Caco-2 (cell line): ENCODE measurements around the gene ABHD12B. TPM values are rescaled to one million over a fixed set of nuclear protein-coding genes. Genes with fewer than 3 reads are reported as not detected.

Experiments used
- BruUV-seq: library from RNA; stranded (reverse); fragments of 400-500 nt; replicated peaks from 2 replicates; lab custom pipeline; 2021; lab: Mats Ljungman, UMichigan
- CTCF ChIA-PET: fragments of 300-600 bp; sonication (Branson Sonifier 250); formaldehyde crosslinking; loops from one replicate; lab custom pipeline; 2022; ENCODE audit warnings: antibody characterized with exemption; lab: Charles Lee
- POLR2A ChIA-PET: fragments of 300-600 bp; sonication (Branson Sonifier 250); formaldehyde crosslinking; loops from one replicate; lab custom pipeline; 2022; ENCODE audit warnings: antibody characterized with exemption; lab: Charles Lee
- DNase-seq, 2 experiments: peaks; one replicate each; pipeline versions ENCODE4 v3.0.0 to v3.0.0-alpha.2; 2020 to 2022
- H3K27me3 ChIP-seq: replicated peaks from 2 replicates; pipeline ENCODE4 v1.6.0; 2011; ENCODE audit warnings: low read length; ENCODE audit not compliant: control insufficient read depth, insufficient read depth
- H3K36me3 ChIP-seq: 2 replicates; pipeline ENCODE4 v1.5.1; 2011; ENCODE audit warnings: low read length; ENCODE audit not compliant: control insufficient read depth, insufficient read depth
- H3K4me1 ChIP-seq: fragments of 250-450 bp; sonication (Bioruptor Pico); 2 replicates; pipeline ENCODE4 v1.5.1; 2020; ENCODE audit warnings: mild to moderate bottlenecking
- H3K4me3 ChIP-seq: 2 replicates; pipeline ENCODE4 v1.5.1; 2011; ENCODE audit warnings: low read depth, mild to moderate bottlenecking, control low read depth, low read length
- H3K9me3 ChIP-seq: fragments of 250-450 bp; sonication (Bioruptor Pico); 2 replicates; pipeline ENCODE4 v1.5.1; 2020; ENCODE audit warnings: mild to moderate bottlenecking, moderate library complexity
- H3K27ac Mint-ChIP-seq: one replicate; pipeline ENCODE4 v1.8.0; 2022; ENCODE audit warnings: mixed read lengths; ENCODE audit not compliant: unreplicated experiment
- H3K27me3 Mint-ChIP-seq: one replicate; pipeline ENCODE4 v1.8.0; 2022; ENCODE audit warnings: mixed read lengths; ENCODE audit not compliant: insufficient read depth, unreplicated experiment
- H3K36me3 Mint-ChIP-seq: one replicate; pipeline ENCODE4 v1.8.0; 2022; ENCODE audit warnings: mild to moderate bottlenecking, mixed read lengths; ENCODE audit not compliant: insufficient read depth, unreplicated experiment
- H3K4me1 Mint-ChIP-seq: one replicate; pipeline ENCODE4 v1.8.0; 2022; ENCODE audit warnings: low read depth, mixed read lengths; ENCODE audit not compliant: unreplicated experiment
- H3K4me3 Mint-ChIP-seq: one replicate; pipeline ENCODE4 v1.8.0; 2022; ENCODE audit warnings: mild to moderate bottlenecking, moderate library complexity, mixed read lengths; ENCODE audit not compliant: unreplicated experiment
- H3K9me3 Mint-ChIP-seq: one replicate; pipeline ENCODE4 v1.8.0; 2022; ENCODE audit warnings: mixed read lengths; ENCODE audit not compliant: unreplicated experiment
- CTCF ChIP-seq, 2 experiments: fragments of 200-600 bp in 1 of 2; IDR thresholded peaks; 1 replicate in 1 of 2; 2 replicates in 1 of 2; pipeline versions ENCODE4 v1.5.1 to v1.8.0; 2011 to 2022; ENCODE audit warnings: antibody characterized with exemption in 1 of 2, control low read depth in 1 of 2, inconsistent platforms in 1 of 2, low read depth in 1 of 2, low read length in 1 of 2, mild to moderate bottlenecking in 1 of 2, moderate library complexity in 1 of 2; ENCODE audit not compliant: insufficient read depth in 1 of 2, severe bottlenecking in 1 of 2, unreplicated experiment in 1 of 2
- intact Hi-C: fragments of 100-400 bp; cut with micrococcal nuclease; formaldehyde crosslinking; loops from one replicate; pipeline ENCODE4 v1.10.0; 2022; ENCODE audit not compliant: unreplicated experiment
- total RNA-seq: library from RNA; stranded (reverse); gene quantifications from 2 replicates; pipeline ENCODE4 v1.2.3, GENCODE V29; 2022

Gene ABHD12B
- total RNA-seq, 1 experiment from 2014 or later, result not detected

- BruUV-seq, result no TSS peak
- CTCF ChIA-PET, result interaction anchor here (0.6 kb wide), 1 partner anchor 27 kb away, joined by 3 read pairs; no protein-coding TSS in a partner anchor
Observed at GRCh38 chr14:50832935-50833630, 38.8 kb upstream of the ABHD12B start.

GRCh38 chr14:50834802-50835276 is 37.0 kb upstream of the ABHD12B start:
- peaks cover 28% of the 10 kb centered on the region for H3K4me1 ChIP-seq

More at GRCh38 chr14:50832935-50833630, 38.8 kb upstream of the ABHD12B start:
- no peaks in the 10 kb centered on the region for H3K9me3 Mint-ChIP-seq
- peaks cover 33% of the 10 kb centered on the region for H3K4me1 ChIP-seq
- H3K36me3 Mint-ChIP-seq, result no peaks in the 10 kb centered on the region
- H3K36me3 ChIP-seq, result no peaks in the 10 kb centered on the region
- intact Hi-C loops, result no loop called here
- H3K4me1 Mint-ChIP-seq, result peaks cover 23% of the 10 kb centered on the region
- no peak for TF ChIP-seq CTCF (IDR thresholded peaks at IDR 0.05; ENCODE audit: insufficient read depth in 1 of 2, low read depth in 1 of 2, low read length in 1 of 2, severe bottlenecking in 1 of 2, unreplicated experiment in 1 of 2)
- H3K27me3 ChIP-seq, result peaks cover 7% of the 10 kb centered on the region; the same call in 1 of the 2 replicates
- no peak for DNase-seq
- no peaks in the 10 kb centered on the region for H3K9me3 ChIP-seq
- H3K27me3 Mint-ChIP-seq, result peaks cover 30% of the 10 kb centered on the region
- POLR2A ChIA-PET, result no interaction called here
- no peak overlapping the region for H3K4me3 ChIP-seq
- no peak overlapping the region for H3K27ac Mint-ChIP-seq
- peak overlapping the region; percentile 66 for H3K4me3 Mint-ChIP-seq

GRCh38 chr14:50835280-50835679 is 36.6 kb upstream of the ABHD12B start:
- no peak overlapping the region for H3K4me3 Mint-ChIP-seq
- peaks cover 7% of the 10 kb centered on the region; the same call in 1 of the 2 replicates for H3K27me3 ChIP-seq

More at GRCh38 chr14:50834802-50835276, 37.0 kb upstream of the ABHD12B start:
- Mint-ChIP-seq H3K4me3 (no peak overlapping the region), H3K9me3 (no peaks in the 10 kb centered on the region), H3K4me1 (peaks cover 20% of the 10 kb centered on the region), H3K27ac (no peak overlapping the region), H3K27me3 (peaks cover 23% of the 10 kb centered on the region), H3K36me3 (no peaks in the 10 kb centered on the region)
- Histone ChIP-seq H3K27me3 (peaks cover 7% of the 10 kb centered on the region; the same call in 1 of the 2 replicates), H3K36me3 (no peaks in the 10 kb centered on the region), H3K9me3 (no peaks in the 10 kb centered on the region), H3K4me3 (no peak overlapping the region)
- CTCF ChIA-PET, result no interaction called here
- no TSS peak for BruUV-seq
- no peak for TF ChIP-seq CTCF (IDR thresholded peaks at IDR 0.05; ENCODE audit: insufficient read depth in 1 of 2, low read depth in 1 of 2, low read length in 1 of 2, severe bottlenecking in 1 of 2, unreplicated experiment in 1 of 2)
- intact Hi-C loops, result no loop called here
- POLR2A ChIA-PET, result no interaction called here
- no peak for DNase-seq

More at GRCh38 chr14:50835280-50835679, 36.6 kb upstream of the ABHD12B start:
- Histone ChIP-seq H3K9me3 (no peaks in the 10 kb centered on the region), H3K4me1 (peaks cover 28% of the 10 kb centered on the region), H3K4me3 (no peak overlapping the region), H3K36me3 (no peaks in the 10 kb centered on the region)
- ChIA-PET POLR2A (no interaction called here), CTCF (no interaction called here)
- no peak overlapping the region for H3K27ac Mint-ChIP-seq
- H3K4me1 Mint-ChIP-seq, result peaks cover 17% of the 10 kb centered on the region
- no peak for DNase-seq
- H3K9me3 Mint-ChIP-seq, result no peaks in the 10 kb centered on the region
- TF ChIP-seq CTCF (IDR thresholded peaks at IDR 0.05; ENCODE audit: insufficient read depth in 1 of 2, low read depth in 1 of 2, low read length in 1 of 2, severe bottlenecking in 1 of 2, unreplicated experiment in 1 of 2), result no peak
- H3K36me3 Mint-ChIP-seq, result no peaks in the 10 kb centered on the region
- intact Hi-C loops, result no loop called here
- peaks cover 23% of the 10 kb centered on the region for H3K27me3 Mint-ChIP-seq
- no TSS peak for BruUV-seq
